Suprapubic skin (tissue), 4 donors: ENCODE data around the gene KLRF1.

Source experiments
- CTCF ChIP-seq, 2 donors: fragments of 200-600 bp in 1 of 2; fragments of 450-650 bp in 1 of 2; sonication (generic) in 1 of 2; IDR thresholded peaks; one replicate each; pipeline ENCODE4 v1.5.1; 2016 to 2019; ENCODE audit warnings: antibody characterized with exemption in 2 of 2, mild to moderate bottlenecking in 1 of 2, moderate library complexity in 1 of 2
- POLR2A ChIP-seq, 2 donors: fragments of 450-650 bp; IDR thresholded peaks; one replicate each; pipeline ENCODE4 v1.6.1; 2017; ENCODE audit warnings: antibody characterized with exemption in 2 of 2, mild to moderate bottlenecking in 2 of 2, moderate library complexity in 2 of 2
- POLR2AphosphoS5 ChIP-seq, 3 donors: sonication (generic); formaldehyde crosslinking; IDR thresholded peaks; one replicate each; pipeline ENCODE4 v1.6.1; 2017; ENCODE audit warnings: antibody characterized with exemption in 3 of 3

- no peak for TF ChIP-seq POLR2A (IDR thresholded peaks at IDR 0.05)
- TF ChIP-seq CTCF (IDR thresholded peaks at IDR 0.05) = no peak
- no peak for TF ChIP-seq POLR2AphosphoS5 (IDR thresholded peaks at IDR 0.05)
These were observed 44.5 kb upstream of the KLRF1 start for GRCh38 chr12:9782547-9783382.
